Body of pancreas (tissue), 4 donors: Measurements from ENCODE around the gene WNT3. TPM values are rescaled to one million over a fixed set of nuclear protein-coding genes. Genes with fewer than 3 reads are reported as not detected.
A peak's percentile ranks its signal among the peaks of the same experiment; 100 is the strongest.

Experiments
- ATAC-seq: fragments of 150-250 bp; one replicate; pipeline ENCODE4 v1.9.1; 2016
- DNase-seq, 4 donors: peaks; one replicate each; pipeline ENCODE4 v3.0.0-alpha.2; 2019
- H3K27ac ChIP-seq, 4 donors: fragments of 200-600 bp; sonication (generic); 1 replicate in 3 of 4; 2 replicates in 1 of 4; pipeline versions ENCODE4 v1.5.1 to v1.6.1; 2016 to 2019; ENCODE audit warnings: mild to moderate bottlenecking in 1 of 4, mixed read lengths in 1 of 4, moderate library complexity in 1 of 4
- H3K27me3 ChIP-seq, 2 donors: fragments of 200-600 bp; sonication (generic); one replicate each; pipeline ENCODE4 v1.6.0; 2016; ENCODE audit warnings: mild to moderate bottlenecking in 1 of 2
- H3K36me3 ChIP-seq, 2 donors: fragments of 200-600 bp; sonication (generic); replicated peaks in 1 of 2; 2 replicates each; pipeline ENCODE4 v1.5.1; 2016; ENCODE audit warnings: low read depth in 2 of 2; ENCODE audit not compliant: insufficient read depth in 1 of 2
- H3K4me1 ChIP-seq: fragments of 200-600 bp; sonication (generic); one replicate; pipeline ENCODE4 v1.6.0; 2016
- H3K4me3 ChIP-seq, 2 donors: fragments of 200-600 bp; sonication (generic); 1 replicate in 1 of 2; 2 replicates in 1 of 2; pipeline ENCODE4 v1.5.1; 2016 to 2019
- H3K9me3 ChIP-seq, 3 donors: fragments of 200-600 bp; sonication (generic); 1 replicate in 2 of 3; 2 replicates in 1 of 3; pipeline ENCODE4 v1.5.1; 2016
- CTCF ChIP-seq, 7 experiments: fragments of 450-650 bp in 4 of 7; fragments of 200-600 bp in 3 of 7; sonication (generic) in 3 of 7; IDR thresholded peaks; one replicate each; pipeline ENCODE4 v1.5.1; 2016 to 2019; ENCODE audit warnings: antibody characterized with exemption in 7 of 7
- POLR2A ChIP-seq, 3 donors: fragments of 450-650 bp; IDR thresholded peaks; one replicate each; pipeline ENCODE4 v1.6.1; 2016; ENCODE audit warnings: antibody characterized with exemption in 3 of 3, mild to moderate bottlenecking in 2 of 3
- WGBS, 2 donors: methylation state at CpG; one replicate each; pipeline ENCODE4 v1.1.5; 2017; 5-methylcytosine and 5-hydroxymethylcytosine counted together
- intact Hi-C: fragments of 100-400 bp; cut with DNase I; formaldehyde crosslinking; loops from one replicate; pipeline ENCODE4 v1.15.1; 2023
- total RNA-seq, 2 donors: library from RNA; depleted of rRNA; stranded (reverse); fragments of >200 nt; gene quantifications; one replicate each; pipeline ENCODE4 v1.1.0, GENCODE V29; 2016

Gene WNT3
- total RNA-seq, 2 donors from 2014 or later: 0.26 to 1.6 TPM

- Histone ChIP-seq H3K27ac (no peak overlapping the region), H3K9me3 (no peaks in the 10 kb centered on the region), H3K27me3 (peaks cover 0 to 26% of the 10 kb centered on the region in 2 donors), H3K36me3 (no peaks in the 10 kb centered on the region), H3K4me3 (no peak overlapping the region), H3K4me1 (peaks cover 10% of the 10 kb centered on the region)
- TF ChIP-seq POLR2A (IDR thresholded peaks at IDR 0.05) (no peak), CTCF (IDR thresholded peaks at IDR 0.05) (no peak)
- no peak for DNase-seq
- WGBS, 2 donors: 69 to 70% methylated on average over 8 of the region's 8 CpGs
- intact Hi-C loops: no loop called here
- ATAC-seq: no peak
These were observed 5.2 kb upstream of the WNT3 start for GRCh38 chr17:46823657-46824056.

- intact Hi-C loops: no loop called here
- ATAC-seq: no peak
- peaks cover 0 to 34% of the 10 kb centered on the region in 2 donors for H3K27me3 ChIP-seq
These were observed 4.0 kb upstream of the WNT3 start for GRCh38 chr17:46822388-46822921.

GRCh38 chr17:46821482-46822387 is 3.2 kb upstream of the WNT3 start:
- H3K9me3 ChIP-seq: no peaks in the 10 kb centered on the region
- ATAC-seq: no peak
- WGBS, 2 donors: 34 to 48% methylated on average over 24 to 31 of the region's 31 CpGs
- intact Hi-C loops: no loop called here
- DNase-seq: no peak
- peaks cover 13% of the 10 kb centered on the region for H3K4me1 ChIP-seq
- no peak for TF ChIP-seq POLR2A (IDR thresholded peaks at IDR 0.05)
- no peak for TF ChIP-seq CTCF (IDR thresholded peaks at IDR 0.05)
- no peaks in the 10 kb centered on the region for H3K36me3 ChIP-seq
- no peak overlapping the region for H3K27ac ChIP-seq
- peaks cover 0 to 34% of the 10 kb centered on the region in 2 donors for H3K27me3 ChIP-seq
- no peak overlapping the region for H3K4me3 ChIP-seq

More at GRCh38 chr17:46822388-46822921, 4.0 kb upstream of the WNT3 start:
- TF ChIP-seq POLR2A (IDR thresholded peaks at IDR 0.05) (no peak), CTCF (IDR thresholded peaks at IDR 0.05) (peak; percentile 32 to 56 (median 52))
- Histone ChIP-seq H3K4me3 (no peak overlapping the region), H3K4me1 (peaks cover 13% of the 10 kb centered on the region), H3K9me3 (no peaks in the 10 kb centered on the region), H3K36me3 (no peaks in the 10 kb centered on the region), H3K27ac (no peak overlapping the region)
- peak in 2 of 4 donors; percentile 44 for DNase-seq
- WGBS, 2 donors: 16 to 39% methylated on average over 11 to 33 of the region's 35 CpGs

- no peak overlapping the region for H3K4me3 ChIP-seq
- ATAC-seq: no peak
These were observed 2.3 kb upstream of the WNT3 start for GRCh38 chr17:46820592-46821450.

More at GRCh38 chr17:46820592-46821450, 2.3 kb upstream of the WNT3 start:
- 70 to 73% methylated on average over 11 to 12 of the region's 13 CpGs for WGBS, 2 donors
- intact Hi-C loops: no loop called here
- no peaks in the 10 kb centered on the region for H3K9me3 ChIP-seq
- no peak overlapping the region for H3K27ac ChIP-seq
- no peak for DNase-seq
- H3K4me1 ChIP-seq: peaks cover 13% of the 10 kb centered on the region
- peaks cover 0 to 34% of the 10 kb centered on the region in 2 donors for H3K27me3 ChIP-seq
- no peaks in the 10 kb centered on the region for H3K36me3 ChIP-seq
- TF ChIP-seq CTCF (IDR thresholded peaks at IDR 0.05): no peak
- no peak for TF ChIP-seq POLR2A (IDR thresholded peaks at IDR 0.05)
